T-helper 17 cell (primary cell): ENCODE data around the gene HOXD12. TPM values are rescaled to one million over a fixed set of nuclear protein-coding genes. Genes with fewer than 3 reads are reported as not detected.
A peak's percentile ranks its signal among the peaks of the same experiment; 100 is the strongest.

ENCODE experiments used
- ATAC-seq: fragments of 150-1000 bp; cut with Tn5 transposase; 2 replicates; pipeline ENCODE4 v1.10.0; 2021; ENCODE audit warnings: mild to moderate bottlenecking, moderate library complexity
- DNase-seq, 3 donors: peaks; one replicate each; pipeline versions ENCODE4 v3.0.0 to v3.0.0-alpha.2; 2020 to 2021
- H3K9me3 ChIP-seq: one replicate; pipeline ENCODE4 v1.7.0; 2013; ENCODE audit warnings: low read length, mild to moderate bottlenecking; ENCODE audit not compliant: control insufficient read depth, poor library complexity, severe bottlenecking
- H3K27ac Mint-ChIP-seq: one replicate; pipeline ENCODE4 v1.8.0; 2022; ENCODE audit warnings: mild to moderate bottlenecking, moderate library complexity, mixed read lengths
- H3K27me3 Mint-ChIP-seq: one replicate; pipeline ENCODE4 v1.8.0; 2022; ENCODE audit warnings: mixed read lengths
- H3K36me3 Mint-ChIP-seq: one replicate; pipeline ENCODE4 v1.8.0; 2022; ENCODE audit warnings: low read depth, mixed read lengths
- H3K4me1 Mint-ChIP-seq: one replicate; pipeline ENCODE4 v1.8.0; 2022; ENCODE audit warnings: mild to moderate bottlenecking, mixed read lengths
- H3K4me3 Mint-ChIP-seq: one replicate; pipeline ENCODE4 v1.8.0; 2022; ENCODE audit warnings: mild to moderate bottlenecking, moderate library complexity, mixed read lengths
- total RNA-seq, 4 donors: library from RNA in 2 of 4; stranded (reverse) in 2 of 4; gene quantifications; one replicate each; pipeline ENCODE4 v1.2.3 and lab custom pipeline; 2022 to 2026

The HOXD12 gene
- total RNA-seq, 2 donors from 2014 or later = not detected

DNA sequence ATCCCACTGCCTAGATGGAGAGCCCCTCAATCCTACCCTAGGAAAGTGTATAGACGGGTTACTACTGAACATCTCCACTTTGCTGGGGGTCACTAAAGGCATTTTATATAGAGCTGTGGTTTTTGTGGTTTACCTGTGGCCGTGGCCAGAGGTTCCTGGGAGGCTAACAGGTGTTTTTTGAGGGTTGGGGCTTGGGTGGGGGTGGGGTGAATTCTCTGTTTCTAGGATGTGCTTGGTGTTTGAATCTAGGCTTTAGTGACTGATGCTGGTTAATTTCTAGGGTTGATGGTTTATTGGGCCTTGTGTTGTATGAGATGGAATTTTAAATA lies 37.6 kb downstream of the HOXD12 start:
- peaks cover 4% of the 10 kb centered on the region for H3K9me3 ChIP-seq
- peaks cover 12% of the 10 kb centered on the region for H3K4me1 Mint-ChIP-seq
- peaks cover 6% of the 10 kb centered on the region for H3K36me3 Mint-ChIP-seq
- ATAC-seq (no peak), DNase-seq (no peak)
- no peak overlapping the region for H3K4me3 Mint-ChIP-seq
- H3K27me3 Mint-ChIP-seq = peaks cover 83% of the 10 kb centered on the region
- H3K27ac Mint-ChIP-seq = no peak overlapping the region

DNA sequence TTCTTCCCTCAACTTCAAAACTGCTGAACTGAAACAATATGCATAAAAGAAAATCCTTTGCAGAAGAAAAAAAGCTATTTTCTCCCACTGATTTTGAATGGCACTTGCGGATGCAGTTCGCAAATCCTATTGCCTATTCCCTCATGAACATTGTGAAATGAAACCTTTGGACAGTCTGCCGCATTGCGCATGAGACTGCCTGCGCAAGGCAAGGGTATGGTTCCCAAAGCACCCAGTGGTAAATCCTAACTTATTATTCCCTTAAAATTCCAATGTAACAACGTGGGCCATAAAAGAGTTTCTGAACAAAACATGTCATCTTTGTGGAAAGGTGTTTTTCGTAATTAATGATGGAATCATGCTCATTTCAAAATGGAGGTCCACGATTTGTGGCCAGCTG lies 38.3 kb downstream of the HOXD12 start:
- Mint-ChIP-seq H3K36me3 (peaks cover 7% of the 10 kb centered on the region), H3K27me3 (peaks cover 83% of the 10 kb centered on the region), H3K27ac (no peak overlapping the region), H3K4me1 (peaks cover 8% of the 10 kb centered on the region), H3K4me3 (no peak overlapping the region)
- no peak for DNase-seq
- H3K9me3 ChIP-seq = peaks cover 4% of the 10 kb centered on the region
- ATAC-seq = no peak

DNA sequence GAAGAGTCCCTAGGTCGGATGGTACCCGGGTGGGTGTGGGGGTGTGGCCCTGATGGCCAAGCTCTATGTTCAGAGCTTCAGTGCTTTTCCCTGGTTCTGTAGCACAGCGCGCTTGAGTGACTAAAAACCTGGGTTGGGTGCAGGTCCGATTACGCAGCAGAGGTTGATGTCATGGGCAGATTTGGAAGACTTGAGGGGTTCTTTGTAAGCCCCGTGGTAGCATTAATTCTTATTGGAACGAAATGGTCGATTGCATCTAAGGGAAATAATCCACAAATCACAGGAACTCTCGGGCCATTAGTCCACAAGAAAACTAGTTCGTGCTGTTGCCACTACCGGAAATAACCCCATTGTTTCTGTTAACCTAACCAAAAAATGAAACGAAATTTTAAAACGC lies 38.9 kb downstream of the HOXD12 start:
- H3K9me3 ChIP-seq = peaks cover 4% of the 10 kb centered on the region
- peaks cover 9% of the 10 kb centered on the region for H3K36me3 Mint-ChIP-seq
- H3K4me3 Mint-ChIP-seq = no peak overlapping the region
- DNase-seq (no peak), ATAC-seq (no peak)
- peaks cover 8% of the 10 kb centered on the region for H3K4me1 Mint-ChIP-seq
- peaks cover 83% of the 10 kb centered on the region for H3K27me3 Mint-ChIP-seq
- H3K27ac Mint-ChIP-seq = no peak overlapping the region

DNA sequence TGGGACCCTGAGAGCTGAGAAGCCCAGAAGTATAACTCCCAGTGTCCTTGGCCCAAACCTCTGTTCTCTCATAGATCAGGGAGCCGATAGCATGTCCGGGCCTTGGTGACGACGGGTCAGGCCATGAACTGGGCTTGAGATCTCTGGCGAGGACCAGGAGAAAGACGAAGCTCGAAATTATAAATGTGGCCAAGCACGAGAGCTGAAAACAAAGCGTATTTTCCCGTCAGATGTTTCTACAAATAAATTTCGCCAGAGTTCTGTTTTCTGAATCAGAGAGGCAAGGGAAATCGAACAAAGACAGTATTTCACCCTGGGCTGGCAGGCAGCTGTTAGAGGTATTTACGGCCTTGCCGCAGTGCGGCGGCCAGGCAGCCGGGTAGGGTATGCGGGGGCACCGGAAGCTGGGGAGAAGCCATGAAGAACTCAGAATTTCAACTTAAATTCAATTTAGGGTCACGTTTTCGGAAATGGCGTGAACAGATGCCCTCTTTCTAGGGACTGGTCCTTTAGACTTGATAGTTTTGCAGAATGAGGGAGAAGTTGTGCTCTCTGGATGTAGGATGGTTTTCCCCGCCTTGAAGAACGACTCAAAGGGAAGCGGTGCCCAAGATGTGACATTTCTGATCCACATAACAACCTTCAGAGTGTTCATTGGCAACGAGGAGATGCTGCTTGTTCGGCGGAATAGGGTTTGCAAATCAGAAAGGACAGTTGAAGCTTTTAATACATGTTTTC lies 39.5 kb downstream of the HOXD12 start:
- H3K4me1 Mint-ChIP-seq = peaks cover 8% of the 10 kb centered on the region
- DNase-seq (no peak), ATAC-seq (no peak)
- peaks cover 4% of the 10 kb centered on the region for H3K9me3 ChIP-seq
- peaks cover 83% of the 10 kb centered on the region for H3K27me3 Mint-ChIP-seq
- no peak overlapping the region for H3K4me3 Mint-ChIP-seq
- H3K36me3 Mint-ChIP-seq = peaks cover 10% of the 10 kb centered on the region
- no peak overlapping the region for H3K27ac Mint-ChIP-seq

DNA sequence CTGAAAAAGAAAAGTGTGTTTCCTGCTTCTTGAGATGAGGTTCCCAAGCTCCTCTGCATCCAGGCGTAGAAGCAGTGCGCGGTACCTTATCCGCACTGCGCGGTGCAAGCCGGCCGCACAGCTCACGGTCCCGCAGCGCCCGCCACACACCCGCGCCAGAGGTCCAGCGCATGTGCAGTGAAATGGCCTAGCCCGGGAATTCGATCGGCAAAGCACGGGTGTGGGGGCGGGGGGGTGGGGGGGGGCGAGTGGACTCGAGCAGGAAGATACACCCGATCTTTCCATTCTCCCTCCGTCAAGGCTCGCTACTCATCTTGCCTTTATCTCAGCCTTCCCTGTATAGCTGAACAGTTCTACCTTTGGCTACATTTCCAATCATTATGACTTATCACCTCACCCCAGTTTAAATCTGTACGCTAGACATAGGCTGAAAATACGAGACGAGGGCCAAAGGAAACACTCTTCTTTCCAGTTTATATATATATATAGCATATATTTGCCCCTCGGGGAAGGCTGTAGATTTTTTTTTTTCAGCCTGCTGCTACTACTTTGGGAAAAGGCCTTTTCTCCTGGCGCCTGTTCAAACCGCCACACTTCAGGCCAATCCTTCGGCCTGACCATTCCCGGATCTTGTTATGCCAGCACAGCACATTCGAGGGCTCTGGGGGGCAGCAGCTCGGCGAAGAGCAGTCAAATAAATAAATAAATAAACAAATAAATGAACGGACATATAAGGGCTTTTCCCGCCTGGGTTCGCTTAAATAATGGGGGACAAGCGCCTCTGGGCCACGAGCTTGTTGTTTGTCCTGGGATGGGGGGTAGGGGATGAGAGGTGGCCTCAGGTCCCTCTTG lies 40.3 kb downstream of the HOXD12 start:
- peak overlapping the region; percentile 24 for H3K27ac Mint-ChIP-seq
- no peak for ATAC-seq
- H3K4me3 Mint-ChIP-seq = no peak overlapping the region
- peaks cover 11% of the 10 kb centered on the region for H3K36me3 Mint-ChIP-seq
- no peak for DNase-seq
- peaks cover 83% of the 10 kb centered on the region for H3K27me3 Mint-ChIP-seq
- H3K9me3 ChIP-seq = peaks cover 4% of the 10 kb centered on the region
- peaks cover 8% of the 10 kb centered on the region for H3K4me1 Mint-ChIP-seq

DNA sequence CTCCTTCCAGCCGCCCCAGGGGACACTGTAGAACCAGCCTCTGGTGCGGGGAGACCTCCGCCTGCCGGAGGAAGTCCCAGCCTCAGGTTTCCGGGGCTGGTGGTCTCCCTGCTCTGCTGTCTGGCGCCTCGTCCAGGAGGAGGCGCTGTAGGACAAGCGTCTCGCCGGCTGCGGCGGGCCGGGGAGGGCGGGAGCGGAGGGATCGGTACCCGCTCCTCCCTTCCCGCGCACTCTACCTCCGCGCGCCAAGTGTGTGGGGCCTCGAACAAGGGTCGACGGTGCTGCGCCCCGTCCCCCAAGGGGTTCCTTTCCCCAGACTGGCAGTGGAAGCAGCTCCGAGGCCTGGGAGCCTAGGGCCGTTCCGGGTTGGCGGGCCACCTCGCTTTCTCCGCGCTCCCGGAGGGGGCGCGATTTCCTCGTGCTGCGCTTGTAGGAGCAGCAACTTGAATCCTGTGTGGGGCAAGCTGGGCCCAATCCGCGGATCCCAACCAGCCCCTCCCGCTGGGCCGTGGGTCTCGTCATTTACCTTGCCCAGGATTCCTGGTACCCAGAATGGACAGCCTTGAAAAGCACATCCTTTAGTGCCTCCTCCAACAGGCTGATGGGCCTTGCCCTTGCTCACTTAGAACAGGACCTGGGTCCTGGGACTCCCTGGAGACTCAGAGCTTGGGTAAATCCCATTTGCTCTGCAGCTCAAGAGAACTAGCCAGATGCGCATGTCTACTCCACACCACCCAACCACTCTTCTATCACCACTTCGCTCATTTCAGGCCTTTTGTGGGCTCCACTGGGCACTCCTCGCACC lies 41.1 kb downstream of the HOXD12 start:
- peak; percentile 30 to 48 (median 34) for DNase-seq
- peaks cover 9% of the 10 kb centered on the region for H3K36me3 Mint-ChIP-seq
- H3K4me1 Mint-ChIP-seq = peaks cover 8% of the 10 kb centered on the region
- H3K27me3 Mint-ChIP-seq = peaks cover 83% of the 10 kb centered on the region
- peak; percentile 84 for ATAC-seq
- H3K4me3 Mint-ChIP-seq = peak overlapping the region; percentile 57
- H3K27ac Mint-ChIP-seq = peak overlapping the region; percentile 24
- peaks cover 4% of the 10 kb centered on the region for H3K9me3 ChIP-seq

DNA sequence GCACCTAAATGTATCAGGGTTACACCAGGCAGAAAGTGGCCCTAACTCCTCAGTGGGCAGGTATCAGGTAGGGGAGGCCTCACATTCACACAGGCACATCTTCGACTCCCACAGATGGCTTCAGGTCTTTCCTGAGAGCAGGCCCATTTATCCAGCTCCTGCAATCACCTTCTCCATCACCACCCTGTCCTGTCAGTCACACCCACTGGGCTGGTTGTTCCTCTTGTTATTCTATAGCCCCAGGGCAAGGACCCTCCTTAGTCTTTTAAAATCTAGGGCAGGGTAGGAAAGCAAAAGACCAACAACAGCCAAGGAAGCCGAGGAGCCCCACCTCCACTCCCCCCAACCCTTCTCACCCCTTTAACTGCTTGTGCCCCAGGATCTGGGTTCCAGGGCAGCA lies 42.7 kb downstream of the HOXD12 start:
- peaks cover 9% of the 10 kb centered on the region for H3K4me1 Mint-ChIP-seq
- H3K9me3 ChIP-seq = peaks cover 4% of the 10 kb centered on the region
- peaks cover 7% of the 10 kb centered on the region for H3K36me3 Mint-ChIP-seq
- no peak overlapping the region for H3K27ac Mint-ChIP-seq
- peaks cover 88% of the 10 kb centered on the region for H3K27me3 Mint-ChIP-seq
- no peak for DNase-seq
- H3K4me3 Mint-ChIP-seq = no peak overlapping the region
- no peak for ATAC-seq

DNA sequence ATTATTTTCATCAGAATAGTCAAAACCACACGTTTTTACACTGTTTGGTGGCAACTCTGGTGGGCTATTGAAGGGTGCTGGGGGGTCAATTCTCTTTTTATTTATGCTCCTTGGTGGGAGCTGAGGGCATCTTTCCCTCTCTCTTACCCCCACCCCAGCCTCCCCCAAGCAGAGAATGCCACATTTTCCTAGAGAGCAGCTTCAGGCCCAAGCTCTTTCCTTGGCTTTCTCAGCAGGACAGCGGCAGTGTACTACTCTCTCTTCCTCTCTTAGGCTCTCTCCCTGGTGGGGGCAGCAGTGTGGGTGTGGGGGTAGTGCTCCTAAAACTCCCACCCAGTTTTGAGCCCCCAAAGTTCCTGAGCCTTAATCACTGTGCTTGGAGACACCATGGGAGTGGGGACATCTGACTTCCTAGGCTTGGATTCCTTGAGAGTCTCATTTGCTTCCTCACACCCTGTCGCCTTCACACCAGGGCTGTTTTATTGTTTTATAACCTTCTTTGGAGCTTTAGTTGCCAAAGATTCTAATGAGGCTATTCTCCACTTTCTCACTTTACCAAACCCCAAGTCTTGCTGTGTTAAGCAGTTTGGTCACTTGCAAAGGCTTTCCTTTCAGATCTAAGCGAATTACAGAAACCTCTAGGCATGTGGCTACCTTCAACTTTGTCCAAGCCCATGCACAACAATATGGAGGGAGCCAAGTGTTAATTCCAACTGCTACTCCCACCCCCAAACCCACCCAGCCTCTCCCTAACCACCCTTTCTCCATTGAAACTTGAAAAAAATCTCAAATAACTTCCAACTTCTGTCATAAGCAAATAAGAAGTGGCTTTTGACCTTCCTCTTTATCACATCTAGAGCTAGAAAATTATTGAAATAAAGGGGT lies 45.7 kb downstream of the HOXD12 start:
- no peak for ATAC-seq
- Mint-ChIP-seq H3K36me3 (peaks cover 5% of the 10 kb centered on the region), H3K4me3 (no peak overlapping the region), H3K27ac (no peak overlapping the region), H3K4me1 (peaks cover 12% of the 10 kb centered on the region), H3K27me3 (peaks cover 97% of the 10 kb centered on the region)
- H3K9me3 ChIP-seq = no peaks in the 10 kb centered on the region
- DNase-seq = no peak

DNA sequence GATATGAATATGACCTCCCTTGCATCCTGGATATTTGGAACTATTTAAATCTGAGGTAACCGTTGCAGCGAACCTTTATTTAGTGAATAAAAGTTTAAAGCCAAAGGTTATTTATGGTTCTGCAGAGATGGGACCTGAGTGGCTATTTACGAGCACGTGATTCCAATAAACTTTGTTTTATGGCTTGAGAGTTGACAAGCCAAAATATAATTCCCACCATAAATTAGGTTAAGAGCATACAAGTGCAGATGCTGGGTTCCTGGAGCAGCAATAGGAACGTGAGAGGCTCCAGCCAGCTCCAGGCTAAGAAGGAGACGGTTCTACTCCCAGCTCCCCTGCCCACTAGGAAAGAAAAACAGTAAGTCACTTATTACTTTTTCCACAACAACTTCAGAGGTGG lies 46.5 kb downstream of the HOXD12 start:
- H3K9me3 ChIP-seq = no peaks in the 10 kb centered on the region

DNA sequence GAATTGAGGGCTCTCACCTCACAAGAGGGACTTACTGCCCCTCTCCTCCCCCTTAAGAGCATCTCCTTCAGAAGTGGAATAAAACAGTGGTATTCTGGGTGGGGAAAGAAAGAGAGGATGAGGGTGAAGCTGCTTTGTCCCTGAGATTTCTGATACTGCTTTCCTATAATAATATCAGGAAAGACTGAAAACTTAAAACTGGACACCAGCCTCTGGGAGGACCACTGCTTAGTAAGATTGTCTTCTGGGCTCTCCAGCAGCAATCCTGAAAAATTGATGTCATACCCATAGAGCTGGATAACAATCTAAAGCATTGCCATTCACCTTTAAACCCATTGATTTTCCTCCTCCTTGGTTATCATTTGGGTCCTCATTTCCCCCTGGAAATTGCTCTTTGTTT lies 47.0 kb downstream of the HOXD12 start:
- no peaks in the 10 kb centered on the region for H3K9me3 ChIP-seq
- H3K4me3 Mint-ChIP-seq = no peak overlapping the region
- no peak for DNase-seq
- no peak for ATAC-seq
- H3K36me3 Mint-ChIP-seq = peaks cover 5% of the 10 kb centered on the region
- peaks cover 100% of the 10 kb centered on the region for H3K27me3 Mint-ChIP-seq
- H3K27ac Mint-ChIP-seq = no peak overlapping the region
- H3K4me1 Mint-ChIP-seq = peaks cover 5% of the 10 kb centered on the region

More for the DNA sequence above, 46.5 kb downstream of the HOXD12 start:
- DNase-seq (no peak), ATAC-seq (no peak)
- H3K27ac Mint-ChIP-seq = no peak overlapping the region
- H3K27me3 Mint-ChIP-seq = peaks cover 100% of the 10 kb centered on the region
- peaks cover 5% of the 10 kb centered on the region for H3K36me3 Mint-ChIP-seq
- no peak overlapping the region for H3K4me3 Mint-ChIP-seq
- peaks cover 10% of the 10 kb centered on the region for H3K4me1 Mint-ChIP-seq

DNA sequence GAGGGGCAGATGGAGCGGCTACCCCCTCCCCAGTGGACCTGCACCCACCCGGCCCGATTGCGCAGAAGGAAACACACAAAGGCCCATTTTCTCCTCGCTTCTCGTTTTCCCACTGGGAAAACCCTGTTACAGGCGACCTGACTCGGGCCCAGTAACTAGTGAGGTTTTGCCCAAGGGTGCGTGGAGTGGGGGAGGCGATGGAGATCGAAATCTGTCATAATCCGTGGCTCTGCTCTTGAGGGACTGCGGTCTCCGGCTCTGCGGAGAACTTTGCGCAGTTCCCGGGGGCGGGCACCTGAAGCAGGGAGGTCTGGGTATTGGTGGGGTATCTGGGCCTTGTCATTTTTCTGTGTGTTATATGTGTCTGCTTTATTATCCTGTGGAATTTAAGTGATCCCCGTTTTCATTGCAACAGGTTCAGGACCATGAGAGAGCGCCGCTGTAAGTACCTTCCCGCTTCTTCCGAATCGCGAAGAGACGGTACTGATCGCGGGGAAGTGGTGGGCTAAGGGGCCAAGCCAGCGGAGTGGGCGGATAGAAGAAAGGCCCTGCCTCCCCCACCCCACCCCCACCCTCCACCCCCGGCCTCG lies 47.7 kb downstream of the HOXD12 start:
- peaks cover 5% of the 10 kb centered on the region for H3K36me3 Mint-ChIP-seq
- no peak overlapping the region for H3K27ac Mint-ChIP-seq
- H3K4me3 Mint-ChIP-seq = peak overlapping the region; percentile 33
- ATAC-seq = no peak
- H3K27me3 Mint-ChIP-seq = peaks cover 94% of the 10 kb centered on the region
- H3K9me3 ChIP-seq = no peaks in the 10 kb centered on the region
- peaks cover 5% of the 10 kb centered on the region for H3K4me1 Mint-ChIP-seq
- no peak for DNase-seq

DNA sequence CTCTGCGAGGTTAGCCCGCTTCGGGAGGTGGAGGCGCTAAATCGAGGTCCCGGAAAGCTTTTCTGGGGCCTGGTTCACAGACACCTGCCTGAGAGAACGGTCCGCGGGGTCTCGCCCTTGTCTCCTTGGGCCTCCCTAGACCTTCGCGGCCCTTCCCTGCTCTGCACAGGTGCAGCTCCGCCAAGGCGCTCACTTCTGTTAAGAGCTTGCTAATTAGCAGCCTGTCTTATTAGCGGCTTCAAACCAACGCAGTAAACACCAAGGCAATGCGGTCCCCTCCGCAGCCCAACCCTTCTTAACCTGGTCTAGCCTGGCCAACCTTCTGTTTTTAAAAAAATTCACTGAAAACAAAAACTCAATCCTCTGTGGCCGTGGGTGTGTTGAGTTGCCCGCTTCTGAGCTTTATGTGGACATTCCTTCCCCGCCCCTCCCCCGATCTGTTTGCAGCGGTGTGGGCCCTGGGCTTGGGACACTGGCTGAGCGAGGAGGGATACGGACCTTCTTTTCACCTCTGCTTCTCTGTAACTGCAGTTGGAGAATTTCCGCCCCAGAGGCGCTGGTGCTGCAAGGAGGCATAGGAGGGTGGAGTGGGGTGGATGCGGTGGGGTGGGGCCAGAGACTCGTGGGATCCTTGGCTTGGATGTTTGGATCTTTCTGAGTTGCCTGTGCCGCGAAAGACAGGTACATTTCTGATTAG lies 48.4 kb downstream of the HOXD12 start:
- DNase-seq (no peak), ATAC-seq (no peak)
- H3K9me3 ChIP-seq = no peaks in the 10 kb centered on the region
- no peak overlapping the region for H3K27ac Mint-ChIP-seq
- peaks cover 4% of the 10 kb centered on the region for H3K36me3 Mint-ChIP-seq
- peaks cover 94% of the 10 kb centered on the region for H3K27me3 Mint-ChIP-seq
- H3K4me1 Mint-ChIP-seq = peaks cover 5% of the 10 kb centered on the region
- H3K4me3 Mint-ChIP-seq = peak overlapping the region; percentile 45
